NCI-H510A treated with DMSO at 0.1 percent for 48 hours (cell line): ENCODE results near the gene PLK2.

Source experiments
- DNase-seq: peaks from one replicate; lab custom pipeline; 2025; lab: John Stamatoyannopoulos, UW

The PLK2 gene

DNA sequence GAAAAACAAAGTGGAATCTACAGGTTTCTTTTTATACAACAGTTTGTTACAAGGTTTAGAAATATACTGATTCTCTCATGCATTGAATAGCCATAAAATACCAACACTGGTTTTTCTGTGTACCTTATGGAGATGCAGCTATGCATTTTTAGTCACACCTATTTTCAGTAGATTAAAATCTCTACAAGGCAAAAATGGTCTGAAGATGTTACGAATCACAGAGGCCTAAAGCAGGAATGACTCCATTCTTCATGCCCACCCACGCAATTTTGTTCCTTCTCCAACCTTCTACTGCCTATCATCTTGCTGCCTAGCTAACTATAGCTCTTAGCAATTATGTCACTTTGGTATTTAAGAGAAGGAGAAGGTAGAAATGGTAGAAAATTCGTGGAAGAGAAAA is 9.9 kb downstream of the PLK2 start:
- DNase-seq = no peak

DNA sequence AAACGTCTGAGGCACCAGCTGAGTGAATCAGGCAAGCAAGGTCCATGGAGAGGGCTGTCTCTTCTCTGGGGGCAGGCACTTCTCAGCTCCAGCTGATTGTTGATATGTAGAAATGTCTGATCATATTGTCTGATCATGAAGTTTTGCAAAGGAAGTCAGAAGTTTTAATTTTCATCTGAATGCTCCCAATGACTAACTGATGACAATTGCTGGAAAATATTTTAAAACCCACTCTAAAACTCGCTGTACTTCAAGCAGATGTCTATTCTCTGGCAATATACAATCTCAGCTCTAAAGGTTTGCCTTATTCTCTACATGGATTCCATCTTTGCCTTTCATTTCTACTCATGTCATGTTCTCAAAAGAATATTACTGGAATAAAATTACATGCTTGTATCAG is 12.7 kb downstream of the PLK2 start:
- DNase-seq = no peak

DNA sequence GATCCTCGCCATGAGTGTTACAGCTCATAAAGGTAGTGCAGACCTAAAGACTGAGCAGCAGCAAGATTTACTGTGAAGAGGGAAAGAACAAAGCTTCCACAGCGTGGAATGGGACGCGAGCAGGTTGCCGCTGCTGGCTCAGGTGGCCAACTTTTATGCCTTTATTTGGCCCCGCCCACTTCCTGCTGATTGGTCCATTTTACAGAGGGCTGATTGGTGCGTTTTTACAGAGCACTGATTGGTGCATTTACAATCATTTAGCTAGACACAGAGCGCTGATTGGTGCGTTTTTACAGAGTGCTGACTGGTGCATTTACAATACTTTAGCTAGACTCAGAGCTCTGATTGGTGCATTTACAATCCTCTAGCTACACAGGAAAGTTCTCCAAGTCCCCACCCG is 13.9 kb downstream of the PLK2 start:
- no peak for DNase-seq

- no peak for DNase-seq
Measured at GRCh38 chr5:58444805-58445204, 15.1 kb downstream of the PLK2 start.

- no peak for DNase-seq
Measured at GRCh38 chr5:58440901-58441460, 18.9 kb downstream of the PLK2 start.

DNA sequence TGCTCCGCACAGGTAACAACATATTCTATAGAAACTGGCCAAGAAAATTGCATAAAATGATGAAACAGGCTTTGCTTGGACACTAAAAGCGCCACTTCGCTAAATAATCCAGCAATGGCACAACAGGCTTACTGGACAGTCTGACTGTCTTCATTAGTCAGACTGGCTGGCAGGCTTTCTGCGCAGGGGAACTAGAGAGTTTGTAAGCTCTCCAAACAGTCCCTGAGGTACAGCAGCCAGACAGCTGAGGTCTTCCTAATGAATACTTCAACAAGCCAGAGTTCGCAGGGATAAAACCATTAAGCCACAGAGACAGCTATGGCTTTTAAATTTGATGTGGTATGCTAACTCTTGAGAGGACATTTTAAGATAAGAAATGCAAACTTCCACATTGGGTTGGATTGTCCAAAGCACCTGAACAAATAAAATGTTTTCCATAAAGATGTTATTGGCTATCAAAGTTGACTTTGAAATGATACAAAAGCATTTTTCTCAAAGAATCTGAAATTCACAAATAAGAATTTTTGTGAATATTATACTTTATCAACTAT is 20.7 kb downstream of the PLK2 start:
- DNase-seq = no peak

GRCh38 chr5:58437661-58438060 is 22.2 kb downstream of the PLK2 start:
- DNase-seq = no peak

GRCh38 chr5:58431832-58432231 is 28.1 kb downstream of the PLK2 start:
- DNase-seq = no peak

- DNase-seq = no peak
Measured at GRCh38 chr5:58412932-58413331, 47.0 kb downstream of the PLK2 start.

DNA sequence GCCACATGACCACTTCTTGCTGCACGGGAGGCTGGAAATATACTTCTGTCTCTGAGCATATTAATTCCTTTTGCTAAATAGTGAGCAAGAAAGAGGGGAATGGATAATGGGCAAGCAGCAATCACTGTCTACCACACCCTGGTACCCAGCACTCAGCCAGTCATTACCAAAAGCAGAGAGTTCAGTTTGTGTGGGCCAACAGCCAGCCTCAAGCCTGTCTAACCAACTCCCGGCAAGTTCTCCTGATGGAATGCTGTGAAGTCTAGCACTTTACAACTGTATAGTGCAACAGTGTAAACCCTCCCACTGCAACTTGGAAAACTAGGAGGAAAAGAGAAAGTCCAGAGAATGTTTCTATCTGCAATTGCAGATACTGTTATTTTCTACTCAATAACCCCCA is 47.8 kb downstream of the PLK2 start:
- DNase-seq = no peak

DNA sequence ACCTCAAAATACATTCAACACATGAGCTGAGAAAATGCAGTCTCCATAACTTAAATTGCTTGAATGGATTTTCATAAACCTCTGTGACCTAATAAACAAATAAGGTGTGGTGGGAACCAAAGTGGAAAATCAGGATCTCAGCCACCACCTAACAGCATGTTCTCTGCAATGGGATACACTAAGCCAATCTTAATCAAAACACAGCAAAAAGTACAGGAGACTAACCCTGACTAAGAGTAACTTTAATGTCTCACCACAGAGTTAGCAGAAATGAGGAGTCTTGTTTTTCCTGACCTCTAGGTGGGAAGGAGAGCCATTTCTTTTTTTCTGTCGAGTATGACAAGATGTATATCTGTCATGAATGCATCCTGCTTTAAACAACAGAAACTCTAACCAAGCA is 48.5 kb downstream of the PLK2 start:
- DNase-seq = no peak

DNA sequence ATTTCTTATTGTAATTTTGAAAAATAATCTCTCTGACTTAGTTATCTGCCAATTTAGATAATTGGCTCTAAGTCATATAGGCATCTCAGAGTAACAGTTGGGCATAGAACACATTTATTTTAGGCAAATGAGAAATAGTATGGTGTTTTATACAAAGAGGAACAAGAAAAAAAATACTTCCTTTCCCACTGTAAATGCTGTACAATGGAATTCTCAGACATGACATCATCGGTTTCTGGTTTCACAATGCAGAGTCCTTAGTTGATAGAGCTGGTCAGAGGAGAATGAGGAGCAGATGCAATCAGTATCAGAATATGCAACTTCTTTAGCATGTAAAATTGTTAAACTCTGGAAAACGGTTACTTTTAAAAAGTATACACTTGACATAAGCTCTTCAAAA is 49.4 kb downstream of the PLK2 start:
- DNase-seq = no peak

DNA sequence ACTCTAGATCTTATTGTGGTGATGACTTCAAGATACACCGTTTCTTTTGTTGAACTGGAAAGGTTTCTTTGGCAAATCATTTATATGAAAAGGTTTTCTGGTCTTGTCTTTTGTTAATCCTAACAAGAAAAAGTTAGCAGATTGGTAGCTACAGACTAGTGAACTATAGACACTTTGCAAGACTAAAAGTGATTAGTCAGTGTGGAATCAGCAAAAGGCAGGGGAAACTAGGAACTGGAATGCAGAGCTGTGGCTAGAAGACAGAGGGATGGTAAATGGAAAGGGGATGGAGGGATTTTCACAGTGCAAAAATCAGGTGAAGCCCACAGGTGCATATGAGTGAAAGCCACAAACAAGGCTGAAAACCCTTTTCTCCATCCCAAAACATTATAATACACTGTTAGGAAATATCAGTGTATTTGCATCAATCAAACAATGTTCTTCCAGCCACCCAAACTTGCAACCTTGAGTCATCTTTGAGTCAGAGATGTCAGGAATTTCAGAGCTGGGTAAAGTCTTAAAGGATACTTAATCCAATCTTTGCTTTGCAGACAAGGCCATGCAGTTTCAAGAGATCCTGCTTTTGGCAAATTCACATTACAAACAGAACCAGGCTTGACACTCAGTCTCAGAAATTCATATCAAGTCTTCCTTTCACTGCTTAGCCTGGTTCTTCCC is 52.7 kb downstream of the PLK2 start:
- no peak for DNase-seq

GRCh38 chr5:58406394-58406793 is 53.5 kb downstream of the PLK2 start:
- DNase-seq = no peak

DNA sequence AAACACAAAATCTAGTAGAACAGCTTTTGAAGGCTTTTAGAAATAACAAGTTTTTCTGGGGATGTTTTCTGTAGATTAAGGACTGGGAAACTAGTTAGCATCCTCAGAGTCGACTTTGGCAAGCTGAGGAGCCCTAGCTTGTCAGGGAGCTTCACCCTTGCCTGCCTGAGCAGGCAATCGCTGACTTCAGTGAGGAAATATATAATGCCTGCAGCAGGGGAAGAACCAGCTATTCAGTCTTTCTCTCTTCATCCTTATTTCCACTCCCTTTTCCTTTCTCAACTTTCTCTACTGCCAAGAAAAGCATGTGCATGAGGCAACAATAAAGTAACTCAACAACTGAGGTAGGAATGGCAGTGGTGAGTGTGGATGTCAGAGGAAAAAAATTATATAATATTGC is 54.7 kb downstream of the PLK2 start:
- no peak for DNase-seq

- DNase-seq = no peak
Measured at GRCh38 chr5:58404734-58405133, 55.2 kb downstream of the PLK2 start.
